ENCODE results near the gene POU3F2.

- TF ChIP-seq EZH2 (IDR thresholded peaks at IDR 0.05; ENCODE audit: borderline replicate concordance, low read depth, low read length, poor library complexity, severe bottlenecking) (no peak), CTCF (conservative IDR thresholded peaks at IDR 0.05; ENCODE audit: low read depth, low read length) (no peak)
Observed at GRCh38 chr6:98847779-98848538, 13.6 kb downstream of the POU3F2 start.

All from A673 (cell line).